HepG2 (cell line): ENCODE results near the gene SLC7A6OS. TPM values are rescaled to one million over a fixed set of nuclear protein-coding genes. Genes with fewer than 3 reads are reported as not detected.

ENCODE experiments used
- AHR ChIP-seq: IDR thresholded peaks from 2 replicates; pipeline ENCODE4 v1.6.1; 2018; ENCODE audit warnings: missing genetic modification reagents, missing compliant biosample characterization
- ARID5B ChIP-seq: IDR thresholded peaks from 2 replicates; pipeline ENCODE4 v1.4.0; 2020; ENCODE audit warnings: mild to moderate bottlenecking, missing genetic modification reagents
- DMAP1 ChIP-seq: IDR thresholded peaks from 2 replicates; pipeline ENCODE4 v1.6.1; 2016
- ELF1 ChIP-seq: sonication (generic); formaldehyde crosslinking; IDR thresholded peaks from 2 replicates; pipeline ENCODE4 v1.4.0; 2020; ENCODE audit warnings: missing genetic modification reagents
- FOSL2 ChIP-seq: sonication (generic); formaldehyde crosslinking; IDR thresholded peaks from 2 replicates; pipeline ENCODE4 v1.4.0; 2020; ENCODE audit warnings: missing genetic modification reagents
- HHEX ChIP-seq: IDR thresholded peaks from 2 replicates; pipeline ENCODE4 v1.6.1; 2016; ENCODE audit warnings: control low read depth
- MEF2D ChIP-seq: sonication (generic); formaldehyde crosslinking; IDR thresholded peaks from 2 replicates; pipeline ENCODE4 v1.5.1; 2020; ENCODE audit warnings: mild to moderate bottlenecking, missing genetic modification reagents
- NFIB ChIP-seq: sonication (generic); formaldehyde crosslinking; IDR thresholded peaks from 2 replicates; pipeline ENCODE4 v1.9.0; 2021; ENCODE audit warnings: missing genetic modification reagents, mild to moderate bottlenecking, borderline replicate concordance
- POLR2AphosphoS5 ChIP-seq: IDR thresholded peaks from 2 replicates; pipeline ENCODE4 v1.6.1; 2012; ENCODE audit warnings: low read depth, low read length
- RARA ChIP-seq: IDR thresholded peaks from 2 replicates; pipeline ENCODE4 v1.6.1; 2016; ENCODE audit warnings: missing genetic modification reagents, missing compliant biosample characterization
- RNF2 ChIP-seq: fragments of 450-650 bp; conservative IDR thresholded peaks from 2 replicates; pipeline ENCODE4 v1.6.1; 2016; ENCODE audit warnings: low read depth
- RXRA ChIP-seq: sonication (generic); formaldehyde crosslinking; IDR thresholded peaks from 2 replicates; pipeline ENCODE4 v1.5.1; 2020; ENCODE audit warnings: missing genetic modification reagents
- USF2 ChIP-seq, 2 experiments: sonication (generic) in 1 of 2; formaldehyde crosslinking in 1 of 2; IDR thresholded peaks; 2 replicates each; pipeline versions ENCODE4 v1.5.1 to v1.6.1; 2011 to 2020; ENCODE audit warnings: borderline replicate concordance in 1 of 2, low read depth in 1 of 2, low read length in 1 of 2, mild to moderate bottlenecking in 1 of 2, missing genetic modification reagents in 1 of 2, moderate library complexity in 1 of 2
- ZBTB7B ChIP-seq: sonication (generic); formaldehyde crosslinking; IDR thresholded peaks from 2 replicates; pipeline ENCODE4 v1.4.0; 2020; ENCODE audit warnings: missing genetic modification reagents
- ZFY ChIP-seq: sonication (generic); formaldehyde crosslinking; IDR thresholded peaks from 2 replicates; pipeline ENCODE4 v1.4.0; 2020; ENCODE audit warnings: missing genetic modification reagents
- ZNF12 ChIP-seq: sonication (generic); formaldehyde crosslinking; IDR thresholded peaks from 2 replicates; pipeline ENCODE4 v1.5.0; 2020; ENCODE audit warnings: missing genetic modification reagents
- ZNF232 ChIP-seq: sonication (generic); formaldehyde crosslinking; IDR thresholded peaks from 2 replicates; pipeline ENCODE4 v1.4.0; 2020; ENCODE audit warnings: missing genetic modification reagents, borderline replicate concordance
- ZNF550 ChIP-seq: sonication (generic); formaldehyde crosslinking; IDR thresholded peaks from 2 replicates; pipeline ENCODE4 v1.4.0; 2020; ENCODE audit warnings: mild to moderate bottlenecking, missing genetic modification reagents, borderline replicate concordance
- ZNF563 ChIP-seq: sonication (generic); formaldehyde crosslinking; IDR thresholded peaks from 2 replicates; pipeline ENCODE4 v1.8.0; 2022; ENCODE audit warnings: mild to moderate bottlenecking, moderate library complexity, missing genetic modification reagents
- ZNF703 ChIP-seq: sonication (generic); formaldehyde crosslinking; IDR thresholded peaks from 2 replicates; pipeline ENCODE4 v1.5.1; 2020; ENCODE audit warnings: missing genetic modification reagents, mild to moderate bottlenecking, moderate library complexity, borderline replicate concordance
- ZNF770 ChIP-seq: sonication (generic); formaldehyde crosslinking; IDR thresholded peaks from 2 replicates; pipeline ENCODE4 v1.5.0; 2020; ENCODE audit warnings: mild to moderate bottlenecking, missing genetic modification reagents
- ZZZ3 ChIP-seq: sonication (generic); formaldehyde crosslinking; IDR thresholded peaks from 2 replicates; pipeline ENCODE4 v1.4.0; 2020; ENCODE audit warnings: missing genetic modification reagents, mild to moderate bottlenecking, borderline replicate concordance
- polyA plus RNA-seq, 8 experiments: library from polyadenylated mRNA; depleted of rRNA in 3 of 8; stranded (reverse) in 7 of 8; unstranded in 1 of 8; fragments of >200 nt; fragmentation: Illumina TruSeq in 4 of 8; extraction: Trizol in 4 of 8; gene quantifications; 2 replicates each; pipeline versions ENCODE4 v1.2.1 to v1.2.3, GENCODE V29; 2011 to 2016; ENCODE audit warnings: low read depth in 4 of 8, missing spikeins in 1 of 8, mixed read lengths in 1 of 8; ENCODE audit not compliant: insufficient read depth in 1 of 8
- total RNA-seq, 5 experiments: library from RNA; depleted of rRNA; stranded (reverse); fragments of >200 nt; fragmentation: Illumina TruSeq; extraction: Trizol; gene quantifications; 2 replicates each; pipeline ENCODE4 v1.2.3, GENCODE V29; 2016; ENCODE audit warnings: low read depth in 1 of 5

The SLC7A6OS gene
- total and polyA plus RNA-seq, 2 of the 13 experiments (the other 11 are each of a cell fraction or from before 2014, with no cell fraction given), result 11.2 to 21.5 TPM

- TF ChIP-seq ZNF770 (CRISPR knock-in tag), result peak; percentile 99
- no peak for TF ChIP-seq ZNF550
- TF ChIP-seq ZNF12 (CRISPR knock-in tag), result no peak; the same call in 1 of the 2 replicates
- no peak for TF ChIP-seq POLR2AphosphoS5
- TF ChIP-seq ZZZ3 (CRISPR knock-in tag), result no peak
- peak; percentile 21; the same call in 1 of the 2 replicates for TF ChIP-seq USF2 (IDR thresholded peaks at IDR 0.05; ENCODE audit: low read depth, low read length)
- TF ChIP-seq USF2 (CRISPR knock-in tag; IDR thresholded peaks at IDR 0.05; ENCODE audit: borderline replicate concordance), result no peak
- 0 out of 2 replicates have a peak, but pooled peaks have one; percentile 12 for TF ChIP-seq ZNF232 (CRISPR knock-in tag)
- TF ChIP-seq AHR, result no peak
- TF ChIP-seq ZFY, result peak; percentile 88
- TF ChIP-seq MEF2D, result peak; percentile 71; the same call in 1 of the 2 replicates
- peak; percentile 85 for TF ChIP-seq RNF2
- peak; percentile 46; the same call in 1 of the 2 replicates for TF ChIP-seq FOSL2
- no peak for TF ChIP-seq ZNF703 (CRISPR knock-in tag)
- peak; percentile 78 for TF ChIP-seq DMAP1 (CRISPR knock-in tag)
- no peak for TF ChIP-seq NFIB (CRISPR knock-in tag)
- no peak for TF ChIP-seq HHEX (CRISPR knock-in tag)
- peak; percentile 89 for TF ChIP-seq RARA
- TF ChIP-seq ELF1 (CRISPR knock-in tag), result peak; percentile 88
- TF ChIP-seq RXRA, result peak; percentile 92
- peak; percentile 91 for TF ChIP-seq ARID5B (CRISPR knock-in tag)
- peak; percentile 94; the same call in 1 of the 2 replicates for TF ChIP-seq ZNF563
- TF ChIP-seq ZBTB7B (CRISPR knock-in tag), result peak; percentile 26; the same call in 1 of the 2 replicates
Measured at GRCh38 chr16:68257906-68258800, 52.6 kb downstream of the SLC7A6OS start (continued).
